HG03108 (cell line): Measurements from ENCODE around the gene HDAC4.

Experiments
- ATAC-seq: cut with Tn5 transposase; IDR thresholded peaks from one replicate; pipeline ENCODE4 v1.9.1; 2021; ENCODE audit warnings: moderate library complexity; ENCODE audit not compliant: unreplicated experiment

The HDAC4 gene

GRCh38 chr2:239151201-239152131 is 249.4 kb downstream of the HDAC4 start:
- no peak for ATAC-seq

GRCh38 chr2:239150125-239151011 is 250.5 kb downstream of the HDAC4 start:
- no peak for ATAC-seq

GRCh38 chr2:239149501-239149900 is 251.3 kb downstream of the HDAC4 start:
- ATAC-seq, result no peak

GRCh38 chr2:239148495-239149200 is 252.2 kb downstream of the HDAC4 start:
- no peak for ATAC-seq

GRCh38 chr2:239147376-239147775 is 253.4 kb downstream of the HDAC4 start:
- ATAC-seq, result no peak

- ATAC-seq, result no peak
Observed at GRCh38 chr2:239146741-239147181, 254.1 kb downstream of the HDAC4 start.

- peak; percentile 56 for ATAC-seq
Observed at GRCh38 chr2:239146011-239146641, 254.7 kb downstream of the HDAC4 start.

- no peak for ATAC-seq
Observed at GRCh38 chr2:239145601-239146000, 255.2 kb downstream of the HDAC4 start.

GRCh38 chr2:239145106-239145505 is 255.7 kb downstream of the HDAC4 start:
- ATAC-seq, result no peak

GRCh38 chr2:239144713-239144999 is 256.2 kb downstream of the HDAC4 start:
- ATAC-seq, result no peak

GRCh38 chr2:239143858-239144712 is 256.7 kb downstream of the HDAC4 start:
- no peak for ATAC-seq

GRCh38 chr2:239142806-239143205 is 258.0 kb downstream of the HDAC4 start:
- ATAC-seq, result no peak

- no peak for ATAC-seq
Observed at GRCh38 chr2:239142296-239142695, 258.5 kb downstream of the HDAC4 start.

- ATAC-seq, result no peak
Observed at GRCh38 chr2:239141021-239141760, 259.6 kb downstream of the HDAC4 start.

- ATAC-seq, result no peak
Observed at GRCh38 chr2:239140346-239141020, 260.3 kb downstream of the HDAC4 start.

GRCh38 chr2:239139566-239139965 is 261.3 kb downstream of the HDAC4 start:
- no peak for ATAC-seq

- ATAC-seq, result no peak
Observed at GRCh38 chr2:239139101-239139500, 261.7 kb downstream of the HDAC4 start.

GRCh38 chr2:239138610-239139009 is 262.2 kb downstream of the HDAC4 start:
- no peak for ATAC-seq

GRCh38 chr2:239137898-239138283 is 262.9 kb downstream of the HDAC4 start:
- ATAC-seq, result no peak
